Smooth muscle cell (in vitro differentiated cells): Measurements from ENCODE around the gene VASN. TPM values are rescaled to one million over a fixed set of nuclear protein-coding genes. Genes with fewer than 3 reads are reported as not detected.

Experiments used
- DNase-seq: peaks from one replicate; lab custom pipeline; 2025; ENCODE audit not compliant: unreplicated experiment; lab: John Stamatoyannopoulos, UW
- H2AFZ ChIP-seq: fragments of 200-600 bp; sonication (generic); 2 replicates; pipeline ENCODE4 v1.6.0; 2016; ENCODE audit warnings: antibody characterized with exemption, low read depth, mild to moderate bottlenecking
- H3F3A ChIP-seq: fragments of 200-600 bp; sonication (generic); 2 replicates; pipeline ENCODE4 v1.6.0; 2017; ENCODE audit warnings: antibody characterized with exemption, low read depth
- H3K27ac ChIP-seq: fragments of 200-600 bp; sonication (generic); 2 replicates; pipeline ENCODE4 v1.5.1; 2016; ENCODE audit warnings: low read depth, mild to moderate bottlenecking
- H3K27me3 ChIP-seq: fragments of 200-600 bp; sonication (generic); 2 replicates; pipeline ENCODE4 v1.6.1; 2016; ENCODE audit warnings: low read depth, mild to moderate bottlenecking
- H3K36me3 ChIP-seq: fragments of 200-600 bp; sonication (generic); 2 replicates; pipeline ENCODE4 v1.5.1; 2016; ENCODE audit warnings: low read depth
- H3K4me1 ChIP-seq: fragments of 200-600 bp; sonication (generic); 2 replicates; pipeline ENCODE4 v1.5.1; 2016; ENCODE audit warnings: low read depth
- H3K4me2 ChIP-seq: fragments of 200-600 bp; sonication (generic); 2 replicates; pipeline ENCODE4 v1.6.0; 2016; ENCODE audit warnings: mild to moderate bottlenecking
- H3K4me3 ChIP-seq: fragments of 200-600 bp; sonication (generic); 2 replicates; pipeline ENCODE4 v1.5.1; 2016; ENCODE audit warnings: mild to moderate bottlenecking
- H3K79me2 ChIP-seq: fragments of 200-600 bp; sonication (generic); 2 replicates; pipeline ENCODE4 v1.6.0; 2016; ENCODE audit warnings: low read depth, mild to moderate bottlenecking
- H3K9ac ChIP-seq: fragments of 200-600 bp; sonication (generic); 2 replicates; pipeline ENCODE4 v1.6.0; 2016; ENCODE audit warnings: low read depth
- H3K9me3 ChIP-seq: fragments of 200-600 bp; sonication (generic); replicated peaks from 2 replicates; pipeline ENCODE4 v1.5.1; 2016; ENCODE audit warnings: low read depth
- H4K20me1 ChIP-seq: fragments of 200-600 bp; sonication (generic); 2 replicates; pipeline ENCODE4 v1.6.0; 2016; ENCODE audit warnings: low read depth
- WGBS: methylation state at CpG from one replicate; pipeline ENCODE4 v1.1.7; 2016; ENCODE audit warnings: low lambda C conversion rate; 5-methylcytosine and 5-hydroxymethylcytosine counted together
- polyA plus RNA-seq: library from polyadenylated mRNA; unstranded; fragments of >200 nt; fragmentation: Nextera tagmentation; extraction: Ambion mirVana; gene quantifications from 2 replicates; pipeline ENCODE4 v1.2.1, GENCODE V29; 2016
- total RNA-seq: library from RNA; depleted of rRNA; stranded (reverse); fragments of >200 nt; gene quantifications from 2 replicates; pipeline ENCODE4 v1.2.3, GENCODE V29; 2014
- TF ChIP-seq, protein P1 (sequence below): fragments of 200-600 bp; sonication (generic); IDR thresholded peaks from 2 replicates; pipeline ENCODE4 v1.5.1; 2017; ENCODE audit warnings: borderline replicate concordance, mild to moderate bottlenecking, antibody characterized with exemption; ENCODE audit not compliant: insufficient read depth, poor library complexity, severe bottlenecking

Gene VASN
- total and polyA plus RNA-seq, 2 experiments from 2014 or later: 30.0 to 150 TPM

- peak overlapping the region; percentile 91 for H3K9ac ChIP-seq
Observed at GRCh38 chr16:4426021-4426684, 54.5 kb downstream of the VASN start.

DNA sequence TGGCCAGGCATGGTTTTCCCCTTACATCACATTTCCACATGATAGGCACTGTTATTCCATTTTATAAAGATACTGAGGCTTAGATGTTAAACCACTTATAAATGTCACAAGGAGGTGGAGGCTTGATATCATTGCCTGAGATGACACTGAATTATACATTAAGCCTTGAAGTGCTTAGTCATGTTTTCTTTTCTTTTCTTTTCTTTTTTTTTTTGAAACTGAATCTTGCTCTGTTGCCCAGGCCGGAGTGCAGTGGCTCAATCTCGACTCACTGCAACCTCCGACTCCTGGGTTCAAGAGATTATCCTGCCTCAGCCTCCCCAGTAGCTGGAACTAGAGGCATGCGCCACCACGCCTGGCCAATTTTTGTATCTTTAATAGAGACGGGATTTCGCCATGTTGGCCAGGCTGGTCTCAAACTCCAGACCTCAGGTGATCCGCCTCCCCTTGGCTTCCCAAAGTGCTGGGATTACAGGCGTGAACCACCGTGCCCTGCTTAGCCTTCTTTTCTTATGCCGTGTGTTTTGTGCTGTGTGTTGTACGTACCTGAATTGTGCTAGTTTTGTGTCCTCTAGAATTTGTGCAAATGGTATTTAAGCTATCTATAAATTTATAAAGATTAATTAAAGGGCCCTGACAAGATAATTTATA, 55.2 kb downstream of the VASN start:
- peaks cover 22% of the 10 kb centered on the region for H4K20me1 ChIP-seq
- no peak overlapping the region for H2AFZ ChIP-seq
- peak overlapping the region; percentile 91 for H3K27ac ChIP-seq
- H3K79me2 ChIP-seq: peaks cover 56% of the 10 kb centered on the region
- H3K4me2 ChIP-seq: peak overlapping the region; percentile 90
- H3K4me3 ChIP-seq: peak overlapping the region; percentile 94
- DNase-seq: no peak
- no peaks in the 10 kb centered on the region for H3K27me3 ChIP-seq
- H3F3A ChIP-seq: no peaks in the 10 kb centered on the region
- H3K4me1 ChIP-seq: peaks cover 13% of the 10 kb centered on the region
- peak overlapping the region; percentile 91 for H3K9ac ChIP-seq
- TF ChIP-seq, protein P1, sequence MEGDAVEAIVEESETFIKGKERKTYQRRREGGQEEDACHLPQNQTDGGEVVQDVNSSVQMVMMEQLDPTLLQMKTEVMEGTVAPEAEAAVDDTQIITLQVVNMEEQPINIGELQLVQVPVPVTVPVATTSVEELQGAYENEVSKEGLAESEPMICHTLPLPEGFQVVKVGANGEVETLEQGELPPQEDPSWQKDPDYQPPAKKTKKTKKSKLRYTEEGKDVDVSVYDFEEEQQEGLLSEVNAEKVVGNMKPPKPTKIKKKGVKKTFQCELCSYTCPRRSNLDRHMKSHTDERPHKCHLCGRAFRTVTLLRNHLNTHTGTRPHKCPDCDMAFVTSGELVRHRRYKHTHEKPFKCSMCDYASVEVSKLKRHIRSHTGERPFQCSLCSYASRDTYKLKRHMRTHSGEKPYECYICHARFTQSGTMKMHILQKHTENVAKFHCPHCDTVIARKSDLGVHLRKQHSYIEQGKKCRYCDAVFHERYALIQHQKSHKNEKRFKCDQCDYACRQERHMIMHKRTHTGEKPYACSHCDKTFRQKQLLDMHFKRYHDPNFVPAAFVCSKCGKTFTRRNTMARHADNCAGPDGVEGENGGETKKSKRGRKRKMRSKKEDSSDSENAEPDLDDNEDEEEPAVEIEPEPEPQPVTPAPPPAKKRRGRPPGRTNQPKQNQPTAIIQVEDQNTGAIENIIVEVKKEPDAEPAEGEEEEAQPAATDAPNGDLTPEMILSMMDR: no peak
- no peaks in the 10 kb centered on the region for H3K9me3 ChIP-seq
- H3K36me3 ChIP-seq: no peaks in the 10 kb centered on the region
- WGBS: 94% methylated on average over 12 of the region's 12 CpGs

More at GRCh38 chr16:4426021-4426684, 54.5 kb downstream of the VASN start:
- H3K79me2 ChIP-seq: peaks cover 52% of the 10 kb centered on the region
- peaks cover 13% of the 10 kb centered on the region for H3K4me1 ChIP-seq
- H3K27ac ChIP-seq: peak overlapping the region; percentile 91
- peak overlapping the region; percentile 94 for H3K4me3 ChIP-seq
- H3K4me2 ChIP-seq: peak overlapping the region; percentile 90
- no peaks in the 10 kb centered on the region for H3K9me3 ChIP-seq
- no peak for DNase-seq
- no peaks in the 10 kb centered on the region for H3F3A ChIP-seq
- H3K27me3 ChIP-seq: no peaks in the 10 kb centered on the region
- H4K20me1 ChIP-seq: peaks cover 19% of the 10 kb centered on the region
- WGBS: 4% methylated on average over 31 of the region's 31 CpGs
- H3K36me3 ChIP-seq: no peaks in the 10 kb centered on the region
- peak overlapping the region; percentile 86 for H2AFZ ChIP-seq
- TF ChIP-seq, protein P1: no peak

DNA sequence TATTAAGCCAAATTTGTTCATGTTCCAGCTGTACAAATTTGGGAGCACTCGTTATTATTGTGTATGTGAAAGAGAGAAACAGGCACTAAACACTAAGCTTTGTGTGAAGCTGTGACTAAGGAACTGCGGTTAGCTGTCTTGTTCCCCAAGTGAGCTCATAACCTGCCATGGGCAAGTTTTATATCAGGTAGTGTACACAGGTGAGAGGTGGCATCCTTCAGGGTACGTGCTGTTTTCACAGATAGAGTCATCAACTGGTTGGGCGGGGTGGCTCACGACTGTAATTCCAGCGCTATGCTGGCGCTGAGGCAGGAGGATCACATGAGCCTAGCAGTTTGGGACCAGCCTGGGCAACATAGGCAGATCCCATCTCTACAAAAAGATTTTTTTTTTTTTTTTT, 56.9 kb downstream of the VASN start:
- H3K4me2 ChIP-seq: no peak overlapping the region
- H4K20me1 ChIP-seq: peaks cover 22% of the 10 kb centered on the region
- no peak overlapping the region for H3K9ac ChIP-seq
- TF ChIP-seq, protein P1: no peak
- peaks cover 63% of the 10 kb centered on the region for H3K79me2 ChIP-seq
- H3K4me1 ChIP-seq: peaks cover 13% of the 10 kb centered on the region
- no peak overlapping the region for H3K27ac ChIP-seq
- no peak for DNase-seq
- no peaks in the 10 kb centered on the region for H3K9me3 ChIP-seq
- no peaks in the 10 kb centered on the region for H3K36me3 ChIP-seq
- 94% methylated on average over 7 of the region's 7 CpGs for WGBS
- H2AFZ ChIP-seq: no peak overlapping the region
- H3K27me3 ChIP-seq: no peaks in the 10 kb centered on the region
- no peaks in the 10 kb centered on the region for H3F3A ChIP-seq
- no peak overlapping the region for H3K4me3 ChIP-seq
